GM18520 (cell line): Measurements from ENCODE around the gene DCBLD1.

ENCODE experiments used
- ATAC-seq: cut with Tn5 transposase; IDR thresholded peaks from one replicate; pipeline ENCODE4 v1.9.1; 2021; ENCODE audit not compliant: unreplicated experiment

DCBLD1 gene

DNA sequence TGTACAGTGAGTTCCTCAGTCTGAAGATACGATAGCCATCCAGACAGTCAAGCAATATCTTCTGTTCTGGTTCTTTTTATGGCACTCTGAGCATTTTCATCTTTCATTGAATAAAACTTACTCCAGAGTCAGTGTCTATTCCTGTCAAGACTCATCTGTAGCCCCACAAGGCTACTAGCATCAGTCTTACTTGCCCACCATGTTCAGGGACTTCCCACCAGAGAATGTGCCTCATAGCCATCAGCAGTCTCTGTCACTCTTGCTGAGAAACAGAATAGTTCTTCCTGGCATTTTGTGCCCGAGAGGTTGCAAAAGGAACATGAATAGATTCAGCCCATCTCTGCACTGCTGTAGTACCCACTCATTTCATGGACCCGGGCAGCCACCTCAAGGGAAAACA, 12.7 kb upstream of the DCBLD1 start:
- no peak for ATAC-seq

DNA sequence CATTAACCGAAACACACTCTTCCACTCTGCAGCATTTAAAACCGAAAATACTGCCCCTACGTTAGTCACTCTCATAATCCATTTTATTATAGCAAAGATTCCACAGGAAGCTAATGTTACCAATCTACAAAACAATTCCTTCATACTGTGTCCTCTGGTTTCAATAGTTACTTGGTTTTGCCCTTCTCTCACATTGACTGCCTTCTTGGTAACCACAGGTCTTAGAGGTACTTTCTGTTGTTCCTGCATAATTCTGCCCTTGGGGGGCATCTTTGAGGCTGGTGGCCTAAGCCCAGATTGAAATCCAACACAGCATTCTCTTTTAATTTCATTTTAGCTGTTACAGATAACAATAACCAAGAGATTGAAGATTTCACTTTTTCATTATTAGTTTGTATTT, 9.8 kb upstream of the DCBLD1 start:
- no peak for ATAC-seq

DNA sequence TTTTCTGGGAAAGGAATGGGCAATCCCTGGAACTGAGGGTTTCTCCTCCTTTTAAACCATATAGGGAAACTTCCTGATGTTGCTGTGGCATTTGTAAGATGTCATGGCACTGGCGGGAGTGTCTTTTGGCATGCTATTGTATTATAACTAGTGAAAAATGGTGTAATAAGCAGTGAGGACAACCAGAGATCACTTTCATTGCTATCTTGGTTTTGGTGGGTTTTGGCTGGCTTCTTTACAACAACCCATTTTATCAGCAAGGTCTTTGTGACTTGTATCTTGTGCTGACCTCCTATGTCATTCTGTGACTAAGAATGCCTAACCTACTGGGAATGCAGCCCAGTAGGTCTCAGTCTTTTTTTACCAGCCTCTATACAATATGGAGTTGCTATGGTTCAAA, 9.1 kb upstream of the DCBLD1 start:
- no peak for ATAC-seq

DNA sequence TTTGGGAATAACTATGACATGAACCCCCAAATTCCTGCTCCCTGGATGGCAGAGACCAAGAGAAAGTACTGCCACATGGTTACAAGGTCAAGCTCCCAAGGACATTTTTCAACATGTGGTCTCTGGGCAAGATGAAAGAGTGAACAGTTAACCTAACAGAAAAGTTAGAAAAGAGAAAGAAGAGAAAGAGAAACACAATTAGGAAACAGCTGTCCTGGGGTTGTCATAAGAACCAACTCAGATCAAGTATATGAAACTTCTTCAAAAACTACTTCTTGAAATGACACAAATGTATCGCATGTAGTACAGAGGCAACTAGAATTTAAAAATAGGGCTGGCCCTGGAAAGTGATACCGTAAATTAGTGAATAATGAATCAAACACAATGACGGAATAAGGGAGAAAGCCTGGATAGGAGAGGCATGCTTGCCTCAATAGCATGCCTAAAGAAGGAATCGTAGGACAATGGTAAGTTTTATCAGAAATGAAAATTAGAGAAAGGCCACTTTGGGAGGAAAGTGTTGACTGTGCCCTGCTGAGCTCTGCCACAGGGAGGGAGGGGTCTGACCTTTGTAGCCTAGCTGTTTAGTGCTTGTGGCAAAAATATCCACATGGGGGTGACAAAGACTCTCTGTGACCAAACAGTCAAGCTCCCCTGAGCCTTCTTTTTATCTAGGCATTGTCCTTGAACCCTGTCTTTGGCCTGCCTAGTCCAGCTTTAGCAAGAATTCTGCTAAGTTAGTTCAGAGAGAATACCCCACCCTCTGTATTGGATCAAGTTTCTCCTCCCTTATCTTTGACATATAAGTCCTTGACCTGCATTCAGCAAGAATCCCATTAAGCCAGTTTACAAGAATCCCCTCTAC, 4.3 kb upstream of the DCBLD1 start:
- peak; percentile 15 for ATAC-seq

DNA sequence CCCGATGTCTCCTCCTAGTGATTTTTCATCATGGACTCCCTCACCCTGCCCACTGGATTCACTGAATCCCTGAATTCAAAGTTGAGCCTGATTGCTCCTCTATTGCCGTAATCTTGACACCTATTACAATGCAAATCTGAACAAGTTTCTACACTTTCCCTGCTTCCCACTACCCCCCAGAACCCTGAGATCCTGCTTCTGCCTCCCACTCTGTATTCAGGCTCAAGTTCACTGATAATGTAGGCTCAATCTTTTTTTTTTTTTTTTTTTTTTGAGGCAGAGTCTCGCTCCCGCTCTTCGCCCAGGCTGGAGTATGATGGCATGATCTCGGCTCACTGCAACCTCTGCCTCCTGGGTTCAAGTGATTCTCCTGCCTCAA, 3.6 kb upstream of the DCBLD1 start:
- no peak for ATAC-seq

DNA sequence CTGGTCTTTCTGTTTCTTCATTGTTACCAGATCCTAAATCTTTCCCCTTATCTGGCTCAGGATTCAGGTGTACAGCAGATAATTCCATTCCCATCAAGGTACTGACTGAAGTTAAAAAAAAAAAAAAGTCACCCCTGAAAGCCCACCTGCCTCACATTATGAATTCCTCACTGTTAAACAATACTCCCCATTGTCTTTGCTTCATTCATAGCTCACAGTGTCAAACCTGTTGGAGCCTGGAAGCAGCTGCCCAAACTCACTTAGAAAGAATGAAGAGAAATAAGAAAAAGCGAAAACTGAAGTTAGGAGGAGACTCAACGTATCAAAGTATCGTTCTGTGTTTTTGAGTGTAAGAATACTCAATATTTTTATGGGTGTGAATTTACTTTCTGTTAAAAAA, 1.8 kb upstream of the DCBLD1 start:
- no peak for ATAC-seq

DNA sequence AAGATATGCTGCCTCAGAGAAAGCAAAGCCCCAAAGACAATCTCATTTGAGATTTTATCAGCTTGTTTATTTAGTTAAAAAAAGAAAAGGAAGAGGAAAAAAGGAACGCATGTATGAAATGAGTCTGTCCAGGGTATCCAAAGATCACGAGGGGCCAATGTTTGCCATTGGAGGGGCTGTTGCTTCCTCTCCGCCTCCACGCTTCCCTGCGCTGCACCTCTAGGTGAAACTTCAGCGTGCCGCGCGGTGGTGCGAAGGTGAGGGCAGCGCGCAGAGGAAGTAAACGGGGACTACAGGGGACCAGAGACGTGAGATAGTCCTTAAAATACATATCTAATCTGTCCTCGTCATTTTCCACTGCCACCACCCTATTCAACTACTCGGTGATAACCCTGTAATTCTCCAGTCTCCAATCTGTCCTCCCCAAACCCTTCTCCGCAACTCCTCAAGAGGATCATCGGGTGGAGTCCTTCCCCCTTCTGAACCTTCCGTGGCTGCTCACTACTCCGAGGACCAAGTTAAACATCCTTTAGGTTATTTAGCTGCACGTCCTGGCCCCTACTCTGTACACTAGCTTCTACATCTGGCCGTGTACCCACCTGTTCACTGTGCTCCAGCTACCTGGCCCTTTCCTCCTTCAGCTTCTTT, 1.1 kb upstream of the DCBLD1 start:
- no peak for ATAC-seq

DNA sequence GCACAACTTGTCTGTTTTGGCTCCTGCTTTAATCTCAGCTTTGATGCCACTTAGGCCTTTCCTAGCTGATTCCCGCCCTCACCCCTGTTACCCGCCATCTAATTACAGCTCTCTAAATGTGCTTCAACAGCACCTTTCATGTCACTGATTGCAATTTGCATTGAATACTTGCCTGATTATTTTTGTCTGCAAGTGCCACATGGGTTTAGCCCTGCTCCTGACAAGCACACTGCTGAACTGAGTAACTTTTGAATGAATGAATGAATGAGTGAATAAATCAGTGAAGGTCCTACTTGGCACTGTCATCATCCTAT, 591 bp upstream of the DCBLD1 start:
- ATAC-seq, result no peak

DNA sequence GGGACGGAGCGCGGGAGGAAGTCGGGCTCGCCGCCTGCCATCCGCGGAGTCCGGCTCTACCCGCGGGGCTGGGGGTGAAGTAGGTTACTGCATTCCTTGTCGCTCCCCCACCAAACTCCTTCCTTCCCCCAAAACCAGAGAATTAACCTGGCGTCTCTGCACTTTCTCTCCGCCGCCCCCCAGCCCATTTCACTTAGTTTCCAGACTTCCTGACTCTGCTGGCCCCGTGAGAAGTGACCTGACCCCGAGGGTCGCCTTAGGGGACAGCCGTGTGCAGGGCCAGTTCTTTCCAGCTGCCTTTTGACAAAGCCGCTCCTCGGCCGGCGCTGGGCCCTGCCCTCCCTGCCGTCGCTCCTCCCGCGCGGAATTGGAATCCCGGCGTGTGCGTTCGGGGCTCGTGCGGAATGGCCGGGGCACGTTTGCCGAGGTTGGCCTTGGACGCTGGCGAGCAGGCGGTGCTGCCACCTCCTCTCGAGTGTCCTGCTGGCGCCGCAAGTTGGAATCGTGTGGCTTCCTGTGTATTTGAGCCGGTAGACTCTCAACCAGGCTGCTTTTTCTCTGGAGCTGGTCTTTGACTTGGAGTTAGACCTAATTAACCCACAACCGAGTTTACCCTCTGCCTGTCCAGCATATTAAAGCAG, 650 bp downstream of the DCBLD1 start:
- ATAC-seq, result no peak

DNA sequence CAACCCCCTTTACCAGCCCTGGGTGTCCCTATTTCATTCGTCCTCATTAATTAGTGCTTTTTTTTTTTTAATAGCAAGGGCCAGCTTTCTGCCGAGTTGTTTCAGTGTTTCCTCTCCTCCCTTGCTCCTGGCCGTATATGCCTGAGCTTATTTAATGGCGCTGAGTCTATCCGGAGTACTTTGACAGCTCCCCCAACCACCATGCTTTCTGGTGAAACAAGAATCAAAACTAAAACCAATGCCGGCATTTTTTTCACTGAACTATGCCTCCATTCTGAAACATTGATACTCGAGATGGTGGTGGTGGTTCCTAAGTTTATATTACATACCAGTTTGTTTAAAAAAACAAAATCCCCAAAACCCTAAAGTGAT, 1.2 kb downstream of the DCBLD1 start:
- ATAC-seq, result no peak

DNA sequence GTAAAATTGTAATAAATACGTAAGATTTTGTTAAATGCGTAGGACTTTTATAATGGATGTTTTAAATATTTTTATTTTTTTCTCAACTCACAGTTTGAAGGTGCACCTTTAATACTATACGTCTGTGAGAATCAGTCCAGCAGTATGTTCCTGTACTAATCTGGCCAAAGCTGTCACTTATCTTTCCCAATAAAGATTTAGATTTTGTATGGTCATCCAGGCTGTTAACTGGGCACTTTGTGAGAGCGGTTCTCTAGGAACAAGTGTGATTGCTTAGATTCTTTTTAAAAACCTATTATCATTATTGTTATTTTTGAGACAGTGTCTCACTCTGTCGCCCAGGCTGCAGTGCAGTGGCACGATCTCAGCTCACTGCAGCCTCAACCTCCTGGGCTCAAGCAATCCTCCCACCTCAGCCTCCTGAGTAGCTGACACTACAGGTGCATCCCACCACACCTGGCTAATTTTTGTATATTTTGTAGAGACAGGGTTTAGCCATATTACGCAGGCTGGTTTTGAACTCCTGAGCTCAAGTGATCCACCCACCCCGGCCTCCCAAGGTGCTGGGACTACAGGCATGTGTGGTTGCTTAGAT, 1.7 kb downstream of the DCBLD1 start:
- ATAC-seq, result no peak

DNA sequence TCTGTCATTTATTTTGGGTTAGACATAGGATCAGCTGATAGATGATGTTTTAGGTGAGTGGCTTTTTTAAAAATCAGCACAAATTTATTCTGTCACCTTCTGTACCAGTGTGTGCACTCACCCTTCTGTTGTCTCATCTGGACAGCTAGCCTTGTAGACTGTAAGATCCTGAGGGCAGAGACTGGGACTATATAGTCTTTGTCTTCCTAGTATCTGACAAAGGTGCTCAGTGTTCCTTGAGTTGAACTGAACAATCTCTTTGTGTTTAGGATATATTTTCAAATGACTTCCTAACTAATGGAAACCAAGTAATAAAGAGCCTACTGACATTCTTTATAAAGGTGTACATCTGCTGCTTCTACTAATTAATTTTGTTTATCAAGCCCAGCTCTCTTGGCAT, 3.0 kb downstream of the DCBLD1 start:
- ATAC-seq, result no peak

DNA sequence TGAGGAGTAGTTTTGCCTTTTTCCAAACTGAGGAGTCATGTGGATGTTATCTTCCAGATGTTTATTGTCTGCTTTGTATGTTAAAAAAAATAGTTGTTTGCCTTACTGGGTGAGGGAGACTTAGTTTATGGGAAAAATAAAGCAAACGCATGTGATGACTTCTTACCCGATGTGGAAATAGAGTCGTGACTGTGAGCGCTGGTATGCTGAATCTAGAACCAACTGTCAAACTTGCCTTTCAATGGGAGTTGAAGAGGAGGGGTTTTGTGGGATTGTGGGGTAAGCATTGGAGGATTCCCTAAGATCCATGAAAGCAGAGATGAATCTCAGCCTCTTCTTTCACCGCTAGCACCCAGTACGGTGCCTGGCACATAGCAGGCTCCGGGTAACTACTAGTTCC, 5.3 kb downstream of the DCBLD1 start:
- no peak for ATAC-seq

DNA sequence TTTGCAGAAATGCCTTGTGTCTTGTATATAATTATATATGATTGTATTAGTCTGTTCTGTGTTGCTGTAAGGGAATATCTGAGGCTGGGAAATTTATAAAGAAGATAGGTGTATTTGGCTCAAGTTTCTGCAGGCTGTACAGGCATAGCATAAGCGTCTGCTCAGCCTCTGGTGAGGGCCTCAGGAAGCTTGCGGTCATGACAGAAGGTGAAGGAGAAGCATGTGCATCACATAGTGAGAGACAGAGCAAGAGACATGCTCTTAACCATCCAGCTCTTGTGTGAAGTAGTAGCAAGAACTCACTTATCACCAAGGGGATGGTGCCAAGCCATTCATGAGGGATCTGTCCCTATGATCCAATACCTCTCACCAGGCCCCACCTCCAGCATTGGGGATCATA, 6.5 kb downstream of the DCBLD1 start:
- no peak for ATAC-seq

DNA sequence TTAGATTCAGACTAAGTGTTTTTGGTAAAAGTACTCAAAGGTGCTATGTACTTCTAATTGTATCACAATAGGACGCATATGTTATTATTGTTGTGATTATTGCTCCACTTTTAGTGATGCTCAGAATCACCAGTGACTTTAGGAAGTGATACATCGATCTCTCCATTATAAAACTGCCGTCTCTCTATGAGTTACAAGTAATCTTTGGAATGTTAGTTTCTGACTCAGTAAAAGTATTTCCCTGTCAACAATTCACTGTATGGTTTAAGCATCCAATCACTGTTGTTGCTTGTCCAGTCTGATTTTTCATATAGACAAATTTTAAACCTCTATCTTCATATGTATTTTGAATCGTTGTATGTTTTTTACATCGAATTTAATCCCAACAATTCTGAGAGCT, 9.4 kb downstream of the DCBLD1 start:
- no peak for ATAC-seq

DNA sequence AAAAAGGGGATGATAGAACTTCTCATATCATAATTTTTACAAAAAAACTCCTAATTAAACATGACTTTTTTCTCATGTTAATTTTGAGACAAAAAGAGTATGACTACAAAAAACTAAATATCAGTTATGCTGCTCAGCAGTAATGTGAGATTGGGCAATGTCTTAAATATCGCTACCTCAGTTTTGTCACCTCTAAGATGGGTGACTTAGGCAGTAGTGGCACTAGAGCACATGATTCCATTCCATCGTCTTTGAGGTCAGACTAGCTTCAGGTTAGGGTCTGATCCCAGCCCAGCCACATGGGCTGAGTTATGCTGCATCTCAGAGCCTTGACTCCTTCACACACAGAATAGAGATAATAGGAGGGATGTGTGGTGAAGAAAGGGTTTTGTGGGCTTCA, 11.0 kb downstream of the DCBLD1 start:
- no peak for ATAC-seq

DNA sequence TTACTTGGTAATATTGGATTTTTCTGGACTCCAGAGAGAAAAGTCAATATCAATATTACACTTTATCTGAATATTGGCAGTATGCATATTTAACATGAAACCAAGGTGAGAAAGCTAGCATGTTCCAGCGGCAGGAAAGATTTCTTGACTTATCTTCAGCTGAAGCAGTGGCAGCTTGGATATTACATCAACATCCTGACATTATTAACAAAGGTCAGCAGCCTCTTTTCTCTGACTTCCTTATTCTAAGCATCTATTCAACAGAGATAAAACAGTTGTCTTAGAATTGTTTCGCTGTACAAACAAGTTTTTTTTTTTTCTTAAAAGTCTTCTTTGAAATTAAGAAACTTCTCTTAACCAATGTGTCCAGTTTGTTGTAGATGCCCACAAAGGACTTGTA, 11.8 kb downstream of the DCBLD1 start:
- no peak for ATAC-seq

DNA sequence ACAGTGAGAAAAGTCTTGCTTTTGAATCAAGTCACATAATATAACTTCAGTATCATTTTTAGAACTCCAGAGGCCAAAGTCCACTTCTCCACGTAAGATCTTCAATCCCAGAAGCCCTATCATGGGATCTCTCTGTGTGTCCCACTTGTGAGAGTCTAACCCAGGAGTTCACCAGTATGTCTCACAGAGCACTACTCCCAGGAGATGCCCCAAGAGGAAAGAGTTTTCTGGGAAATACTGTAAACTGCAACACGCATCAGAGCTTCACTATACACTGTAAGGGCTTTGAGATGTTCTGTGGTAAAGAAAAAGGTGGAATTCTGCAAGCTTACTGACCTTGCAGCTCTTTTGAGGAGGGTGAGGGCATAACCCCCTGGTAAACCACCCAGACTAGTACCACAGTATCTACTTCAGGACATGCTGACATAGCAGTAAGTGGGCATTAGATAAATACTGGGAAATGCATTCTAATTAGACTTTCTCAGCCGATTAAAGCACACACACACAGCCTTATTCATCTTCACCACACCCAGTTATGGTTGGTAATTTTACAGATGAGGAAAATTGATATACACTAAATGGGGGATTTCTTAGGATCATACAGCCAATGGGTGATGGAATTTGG, 12.3 kb downstream of the DCBLD1 start:
- no peak for ATAC-seq

DNA sequence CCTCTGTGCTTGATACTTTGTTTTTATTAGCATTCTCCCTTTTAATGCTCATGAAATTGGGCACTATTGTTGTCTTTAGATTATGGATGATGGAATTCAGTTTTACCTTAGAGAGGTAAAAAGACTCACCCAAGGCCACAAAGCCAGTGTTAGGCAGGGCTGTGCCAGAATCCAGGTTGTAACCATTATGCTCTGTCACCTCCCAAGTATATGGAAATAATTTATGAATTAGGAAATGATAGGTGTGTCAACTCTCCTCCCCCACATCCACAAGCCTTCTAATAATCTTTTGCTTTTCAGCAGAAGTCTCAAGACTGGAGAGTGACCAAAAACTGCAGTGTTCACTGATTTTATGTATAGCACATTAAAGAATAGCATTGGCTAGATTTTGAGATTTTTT, 13.0 kb downstream of the DCBLD1 start:
- ATAC-seq, result no peak

DNA sequence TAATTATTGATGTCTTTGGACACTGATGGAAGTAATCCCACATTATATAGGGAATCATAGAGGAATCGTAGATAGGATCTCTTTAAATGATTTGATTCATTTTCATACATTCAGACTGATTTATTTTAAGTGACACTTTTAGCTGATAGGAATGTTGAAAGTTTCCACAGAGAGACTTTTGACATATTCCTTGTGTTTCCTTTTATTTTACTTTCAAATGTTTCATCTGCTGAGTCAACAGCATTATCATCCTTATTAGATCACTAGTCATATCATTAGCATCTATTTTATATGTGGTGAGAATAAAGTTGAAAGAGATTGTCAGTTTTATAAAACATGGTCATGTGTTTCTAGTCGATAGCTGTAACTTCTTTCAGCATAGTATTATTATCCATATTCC, 13.4 kb downstream of the DCBLD1 start:
- ATAC-seq, result no peak

DNA sequence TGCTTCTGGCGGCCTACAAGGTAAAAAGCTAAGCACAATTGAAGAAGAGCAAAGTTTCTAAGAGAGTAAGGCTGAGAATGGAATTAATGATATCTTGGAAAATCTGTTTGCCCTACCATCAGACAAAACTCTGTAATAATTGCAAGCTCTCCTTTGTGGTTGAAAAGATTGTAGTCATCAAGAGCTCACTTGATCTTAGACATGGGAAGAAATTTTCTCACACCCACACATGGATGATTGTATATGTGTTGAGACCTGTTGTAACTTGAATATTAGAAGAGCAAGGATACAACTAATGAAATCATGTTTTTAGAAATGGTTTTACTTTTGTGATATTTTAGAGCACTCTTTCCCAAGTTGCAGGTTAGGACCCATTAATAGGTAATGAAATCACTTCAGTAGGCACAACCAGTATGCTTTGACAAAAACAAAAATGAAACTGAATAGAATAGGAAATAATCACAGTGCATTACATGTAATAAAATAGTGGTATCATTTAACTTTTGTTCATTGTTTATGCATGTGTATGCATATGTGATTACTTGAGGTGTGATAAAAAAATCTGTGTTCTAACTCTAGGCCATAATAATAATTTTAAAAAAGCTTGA, 14.0 kb downstream of the DCBLD1 start:
- ATAC-seq, result peak; percentile 41
